ENCODE measurements around the gene PCNX1. TPM values are rescaled to one million over a fixed set of nuclear protein-coding genes. Genes with fewer than 3 reads are reported as not detected.
A peak's percentile ranks its signal among the peaks of the same experiment; 100 is the strongest.

PCNX1 gene
- total and polyA plus RNA-seq, 2 donors (not counting 1 experiment from before 2014, with no cell fraction given): 17.0 to 84.5 TPM

GRCh38 chr14:71141701-71142374, 234.6 kb downstream of the PCNX1 start:
- no peak overlapping the region for H3K27ac ChIP-seq (ENCODE audit: low read length in 2 of 2)
- WGBS (ENCODE audit: insufficient coverage): 100% methylated on average over 1 of the region's 4 CpGs
- ChIA-PET CTCF (interaction anchor here (0.6 to 16.3 kb wide), 13 partner anchors 9 to 714 kb away, joined by 3 to 310 read pairs (median 3); no protein-coding TSS in a partner anchor), POLR2A (interaction anchor here (0.8 kb wide), 1 partner anchor 27 kb away, joined by 3 read pairs; no protein-coding TSS in a partner anchor)
- ATAC-seq (ENCODE audit: low read depth): no peak
- Mint-ChIP-seq H3K27me3 (no peaks in the 10 kb centered on the region), H3K27ac (peak overlapping the region; percentile 50), H3K4me1 (peaks cover 27% of the 10 kb centered on the region), H3K4me3 (peak overlapping the region; percentile 57), H3K9me3 (ENCODE audit: insufficient read depth) (no peaks in the 10 kb centered on the region)
- DNase-seq: no peak
- intact Hi-C loops (cut with micrococcal nuclease): loop anchor here (1.0 kb wide), 1 partner anchor 261 kb away; no protein-coding TSS in a partner anchor
- no peaks in the 10 kb centered on the region for H3K36me3 ChIP-seq (replicated peaks in 1 of 2; ENCODE audit: control extremely low read depth in 1 of 2, control insufficient read depth in 1 of 2, extremely low read depth in 1 of 2, insufficient read depth in 2 of 2, low read length in 1 of 2)
- TF ChIP-seq CTCF (IDR thresholded peaks at IDR 0.05): no peak
- peak overlapping the region; percentile 22 for H3K4me2 ChIP-seq (replicated peaks; ENCODE audit: low read depth, low read length, poor library complexity, severe bottlenecking)
- H3K4me3 ChIP-seq (ENCODE audit: control extremely low read depth in 1 of 5, extremely low read depth in 1 of 5, insufficient read depth in 1 of 5, low read depth in 2 of 5, low read length in 4 of 5): no peak overlapping the region
- no peak overlapping the region for H3K9ac ChIP-seq (ENCODE audit: low read length)
- no peaks in the 10 kb centered on the region for H3K27me3 ChIP-seq (replicated peaks in 1 of 4; ENCODE audit: control extremely low read depth in 1 of 4, control insufficient read depth in 3 of 4, insufficient read depth in 4 of 4, low read length in 3 of 4)
- peaks cover 15 to 23% of the 10 kb centered on the region in 2 donors for H3K4me1 ChIP-seq (ENCODE audit: control insufficient read depth in 2 of 2, insufficient read depth in 2 of 2, low read length in 2 of 2)
- H3K9me3 ChIP-seq (ENCODE audit: control extremely low read depth in 1 of 3, control insufficient read depth in 2 of 3, insufficient read depth in 1 of 3, low read length in 2 of 3): no peaks in the 10 kb centered on the region
- H3K79me2 ChIP-seq (ENCODE audit: control insufficient read depth, insufficient read depth, low read length): no peaks in the 10 kb centered on the region
- H4K20me1 ChIP-seq (ENCODE audit: control insufficient read depth, insufficient read depth, low read length, poor library complexity, severe bottlenecking): no peaks in the 10 kb centered on the region
- H2AFZ ChIP-seq (ENCODE audit: insufficient read depth, low read depth, low read length, poor library complexity, severe bottlenecking): no peak overlapping the region

GRCh38 chr14:71142375-71143038, 235.2 kb downstream of the PCNX1 start:
- no peak overlapping the region for H3K4me3 ChIP-seq (ENCODE audit: control extremely low read depth in 1 of 5, extremely low read depth in 1 of 5, insufficient read depth in 1 of 5, low read depth in 2 of 5, low read length in 4 of 5)
- 0% methylated on average over 1 of the region's 3 CpGs for WGBS (ENCODE audit: insufficient coverage)
- H3K4me1 ChIP-seq (ENCODE audit: control insufficient read depth in 2 of 2, insufficient read depth in 2 of 2, low read length in 2 of 2): peaks cover 15 to 23% of the 10 kb centered on the region in 2 donors
- intact Hi-C loops (cut with micrococcal nuclease): loop anchor here (1.0 kb wide), 1 partner anchor 261 kb away; no protein-coding TSS in a partner anchor
- no peaks in the 10 kb centered on the region for H4K20me1 ChIP-seq (ENCODE audit: control insufficient read depth, insufficient read depth, low read length, poor library complexity, severe bottlenecking)
- ChIA-PET POLR2A (interaction anchor here (0.8 kb wide), 1 partner anchor 28 kb away, joined by 3 read pairs; no protein-coding TSS in a partner anchor), CTCF (interaction anchor here (0.6 to 16.3 kb wide), 10 partner anchors 10 to 611 kb away, joined by 3 to 310 read pairs (median 3); no protein-coding TSS in a partner anchor)
- H3K36me3 ChIP-seq (replicated peaks in 1 of 2; ENCODE audit: control extremely low read depth in 1 of 2, control insufficient read depth in 1 of 2, extremely low read depth in 1 of 2, insufficient read depth in 2 of 2, low read length in 1 of 2): no peaks in the 10 kb centered on the region
- H3K27ac ChIP-seq (ENCODE audit: low read length in 2 of 2): no peak overlapping the region
- peak overlapping the region; percentile 57 for H3K4me3 Mint-ChIP-seq
- TF ChIP-seq CTCF (IDR thresholded peaks at IDR 0.05) (no peak), EZH2 (IDR thresholded peaks at IDR 0.05; ENCODE audit: borderline replicate concordance, insufficient read depth, low read depth, low read length, poor library complexity, severe bottlenecking) (no peak)
- H3K4me2 ChIP-seq (replicated peaks; ENCODE audit: low read depth, low read length, poor library complexity, severe bottlenecking): peak overlapping the region; percentile 22
- H3K27me3 Mint-ChIP-seq: no peaks in the 10 kb centered on the region
- H3K27ac Mint-ChIP-seq: peak overlapping the region; percentile 50
- DNase-seq: peak; percentile 43
- no peak overlapping the region for H3K9ac ChIP-seq (ENCODE audit: low read length)
- no peaks in the 10 kb centered on the region for H3K79me2 ChIP-seq (ENCODE audit: control insufficient read depth, insufficient read depth, low read length)
- H3K27me3 ChIP-seq (replicated peaks in 1 of 4; ENCODE audit: control extremely low read depth in 1 of 4, control insufficient read depth in 3 of 4, insufficient read depth in 4 of 4, low read length in 3 of 4): no peaks in the 10 kb centered on the region
- H2AFZ ChIP-seq (ENCODE audit: insufficient read depth, low read depth, low read length, poor library complexity, severe bottlenecking): no peak overlapping the region
- no peaks in the 10 kb centered on the region for H3K9me3 Mint-ChIP-seq (ENCODE audit: insufficient read depth)
- peaks cover 27% of the 10 kb centered on the region for H3K4me1 Mint-ChIP-seq
- ATAC-seq (ENCODE audit: low read depth): peak; percentile 34
- no peaks in the 10 kb centered on the region for H3K9me3 ChIP-seq (ENCODE audit: control extremely low read depth in 1 of 3, control insufficient read depth in 2 of 3, insufficient read depth in 1 of 3, low read length in 2 of 3)
